ENCODE measurements around the gene ELF2.
"Not testable (repeated sequence)": the region's sequence is repeated elsewhere in the genome, so short reads cannot be mapped to it uniquely, and the experiment has no call there.

- TF ChIP-seq, protein P1, sequence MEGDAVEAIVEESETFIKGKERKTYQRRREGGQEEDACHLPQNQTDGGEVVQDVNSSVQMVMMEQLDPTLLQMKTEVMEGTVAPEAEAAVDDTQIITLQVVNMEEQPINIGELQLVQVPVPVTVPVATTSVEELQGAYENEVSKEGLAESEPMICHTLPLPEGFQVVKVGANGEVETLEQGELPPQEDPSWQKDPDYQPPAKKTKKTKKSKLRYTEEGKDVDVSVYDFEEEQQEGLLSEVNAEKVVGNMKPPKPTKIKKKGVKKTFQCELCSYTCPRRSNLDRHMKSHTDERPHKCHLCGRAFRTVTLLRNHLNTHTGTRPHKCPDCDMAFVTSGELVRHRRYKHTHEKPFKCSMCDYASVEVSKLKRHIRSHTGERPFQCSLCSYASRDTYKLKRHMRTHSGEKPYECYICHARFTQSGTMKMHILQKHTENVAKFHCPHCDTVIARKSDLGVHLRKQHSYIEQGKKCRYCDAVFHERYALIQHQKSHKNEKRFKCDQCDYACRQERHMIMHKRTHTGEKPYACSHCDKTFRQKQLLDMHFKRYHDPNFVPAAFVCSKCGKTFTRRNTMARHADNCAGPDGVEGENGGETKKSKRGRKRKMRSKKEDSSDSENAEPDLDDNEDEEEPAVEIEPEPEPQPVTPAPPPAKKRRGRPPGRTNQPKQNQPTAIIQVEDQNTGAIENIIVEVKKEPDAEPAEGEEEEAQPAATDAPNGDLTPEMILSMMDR (IDR thresholded peaks at IDR 0.05; ENCODE audit: low read depth, low read length): not testable (repeated sequence)
- TF ChIP-seq, protein P2, sequence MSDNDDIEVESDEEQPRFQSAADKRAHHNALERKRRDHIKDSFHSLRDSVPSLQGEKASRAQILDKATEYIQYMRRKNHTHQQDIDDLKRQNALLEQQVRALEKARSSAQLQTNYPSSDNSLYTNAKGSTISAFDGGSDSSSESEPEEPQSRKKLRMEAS (IDR thresholded peaks at IDR 0.05; ENCODE audit: low read depth, low read length): not testable (repeated sequence)
- not testable (repeated sequence) for TF ChIP-seq POLR2A (IDR thresholded peaks at IDR 0.05; ENCODE audit: extremely low read depth, insufficient read length)
Measured at GRCh38 chr4:139157977-139158376, 19.0 kb downstream of the ELF2 start.
